Measurements from ENCODE around the gene OTOG. TPM values are rescaled to one million over a fixed set of nuclear protein-coding genes. Genes with fewer than 3 reads are reported as not detected.

OTOG gene
- total and polyA plus RNA-seq, 11 donors, result not detected

DNA sequence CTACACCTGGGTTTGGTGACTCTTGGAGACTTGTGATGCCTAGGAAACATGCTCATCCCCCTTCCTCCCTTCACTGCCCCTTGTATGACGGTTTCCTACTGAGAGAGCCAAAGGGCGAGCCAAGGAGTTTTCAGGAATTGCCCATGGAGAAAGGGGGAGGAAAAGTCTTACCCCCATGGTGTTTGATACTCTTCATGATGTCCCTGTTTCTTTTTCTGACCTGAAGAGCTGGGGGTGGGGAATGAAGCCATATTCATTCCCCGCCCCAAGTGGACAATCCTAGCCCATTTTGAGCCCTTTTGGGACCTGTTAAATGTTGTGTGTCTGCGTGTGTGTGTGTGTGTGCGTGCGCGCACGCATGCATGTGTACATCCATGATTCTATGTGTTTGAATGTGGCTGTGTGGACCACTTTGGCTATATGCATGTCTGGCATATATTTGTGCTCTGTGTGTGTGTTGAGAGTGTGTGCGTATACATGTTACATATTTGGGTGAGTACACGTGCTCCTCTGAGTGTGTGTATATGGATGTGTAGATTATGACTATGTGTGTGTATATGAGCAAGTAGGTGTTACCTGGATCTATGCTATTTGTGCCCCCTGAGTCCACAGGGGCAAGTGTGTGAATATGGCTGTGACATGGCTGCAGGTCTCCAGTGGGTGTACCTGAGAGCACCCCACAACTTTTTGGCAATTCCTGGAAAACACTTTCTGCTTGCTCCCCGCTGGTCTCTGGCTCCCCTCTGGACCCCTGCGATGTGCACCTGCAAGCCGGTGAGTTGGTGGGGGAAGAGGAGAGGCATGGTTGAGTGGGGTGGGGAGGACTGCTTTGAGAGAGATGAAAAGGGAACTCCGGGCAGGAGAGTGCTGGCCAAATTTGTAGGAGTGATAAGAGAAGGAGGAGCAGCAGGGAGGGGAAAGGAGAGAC is 24.6 kb downstream of the OTOG start:
- Histone ChIP-seq H3K27me3 (no peaks in the 10 kb centered on the region), H3K4me3 (no peak overlapping the region), H3K9me3 (no peaks in the 10 kb centered on the region), H3K4me1 (no peaks in the 10 kb centered on the region), H3K27ac (no peak overlapping the region), H3K36me3 (no peaks in the 10 kb centered on the region)
- no peak for TF ChIP-seq POLR2A (IDR thresholded peaks at IDR 0.05)
- TF ChIP-seq, protein P1, sequence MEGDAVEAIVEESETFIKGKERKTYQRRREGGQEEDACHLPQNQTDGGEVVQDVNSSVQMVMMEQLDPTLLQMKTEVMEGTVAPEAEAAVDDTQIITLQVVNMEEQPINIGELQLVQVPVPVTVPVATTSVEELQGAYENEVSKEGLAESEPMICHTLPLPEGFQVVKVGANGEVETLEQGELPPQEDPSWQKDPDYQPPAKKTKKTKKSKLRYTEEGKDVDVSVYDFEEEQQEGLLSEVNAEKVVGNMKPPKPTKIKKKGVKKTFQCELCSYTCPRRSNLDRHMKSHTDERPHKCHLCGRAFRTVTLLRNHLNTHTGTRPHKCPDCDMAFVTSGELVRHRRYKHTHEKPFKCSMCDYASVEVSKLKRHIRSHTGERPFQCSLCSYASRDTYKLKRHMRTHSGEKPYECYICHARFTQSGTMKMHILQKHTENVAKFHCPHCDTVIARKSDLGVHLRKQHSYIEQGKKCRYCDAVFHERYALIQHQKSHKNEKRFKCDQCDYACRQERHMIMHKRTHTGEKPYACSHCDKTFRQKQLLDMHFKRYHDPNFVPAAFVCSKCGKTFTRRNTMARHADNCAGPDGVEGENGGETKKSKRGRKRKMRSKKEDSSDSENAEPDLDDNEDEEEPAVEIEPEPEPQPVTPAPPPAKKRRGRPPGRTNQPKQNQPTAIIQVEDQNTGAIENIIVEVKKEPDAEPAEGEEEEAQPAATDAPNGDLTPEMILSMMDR (IDR thresholded peaks at IDR 0.05), result no peak
- intact Hi-C loops (cut with DNase I), result no loop called here
- peak in 1 of 5 donors; percentile 10 for DNase-seq
- ATAC-seq, result no peak
- 76 to 81% (median 79%) methylated on average over 14 of the region's 14 CpGs for WGBS, 4 donors

DNA sequence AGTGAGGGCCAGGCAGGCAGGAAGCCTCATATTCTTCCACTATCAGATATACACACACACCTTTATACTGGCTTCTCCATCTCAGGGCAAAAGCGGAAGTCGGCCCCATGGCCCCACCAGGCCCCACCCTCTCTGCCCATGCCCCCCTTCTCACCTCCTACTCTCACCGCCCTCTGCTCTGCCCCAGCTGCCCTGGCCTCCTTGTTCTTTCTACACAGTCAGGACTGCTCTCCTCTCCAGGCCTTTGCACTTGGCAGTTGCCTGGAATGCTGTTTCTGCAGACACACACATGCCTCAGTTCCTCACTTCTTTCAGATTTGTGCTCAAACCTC is 25.3 kb downstream of the OTOG start:
- Histone ChIP-seq H3K4me3 (no peak overlapping the region), H3K36me3 (no peaks in the 10 kb centered on the region), H3K27me3 (no peaks in the 10 kb centered on the region), H3K9me3 (no peaks in the 10 kb centered on the region), H3K27ac (no peak overlapping the region), H3K4me1 (no peaks in the 10 kb centered on the region)
- TF ChIP-seq, protein P1 (IDR thresholded peaks at IDR 0.05), result no peak
- no peak for TF ChIP-seq POLR2A (IDR thresholded peaks at IDR 0.05)
- DNase-seq (peak in 1 of 5 donors; percentile 15), ATAC-seq (no peak)
- 52 to 62% (median 54%) methylated on average over 3 of the region's 3 CpGs for WGBS, 4 donors
- intact Hi-C loops (cut with DNase I), result no loop called here

DNA sequence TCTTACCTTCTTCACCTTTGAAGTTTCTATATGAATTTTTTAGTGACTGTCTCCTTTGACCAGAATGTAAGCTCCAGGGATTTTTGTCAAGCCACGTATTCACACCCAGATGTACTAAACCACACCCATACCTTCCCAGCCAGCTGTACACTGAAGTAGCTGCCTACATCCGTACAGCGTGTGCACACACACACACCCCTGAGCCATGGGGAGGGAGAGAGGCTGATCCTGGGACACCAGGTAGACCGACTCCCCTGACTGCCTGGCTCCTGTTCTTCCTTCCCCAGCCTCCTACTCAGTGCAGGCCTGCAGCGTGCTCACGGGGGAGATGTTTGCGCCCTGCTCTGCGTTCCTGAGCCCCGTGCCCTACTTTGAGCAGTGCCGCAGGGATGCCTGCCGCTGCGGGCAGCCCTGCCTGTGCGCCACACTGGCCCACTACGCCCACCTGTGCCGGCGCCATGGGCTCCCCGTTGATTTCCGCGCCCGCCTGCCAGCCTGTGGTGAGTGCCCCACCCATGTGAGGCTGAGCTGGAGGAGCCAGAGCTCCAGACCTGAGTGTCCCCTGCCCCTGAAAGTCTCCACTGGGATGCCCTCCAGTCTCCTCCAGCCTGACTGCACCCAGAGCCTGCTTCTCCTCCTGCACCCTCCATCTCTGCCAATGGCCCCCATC is 25.9 kb downstream of the OTOG start:
- peak in 1 of 5 donors; percentile 7 for DNase-seq
- intact Hi-C loops (cut with DNase I), result no loop called here
- peak in 1 of 4 donors; percentile 4 for ATAC-seq
- WGBS, 4 donors, result 89 to 92% (median 90%) methylated on average over 11 to 20 of the region's 20 CpGs
- no peaks in the 10 kb centered on the region for H3K4me1 ChIP-seq
- H3K36me3 ChIP-seq, result no peaks in the 10 kb centered on the region
- H3K27me3 ChIP-seq, result no peaks in the 10 kb centered on the region
- H3K27ac ChIP-seq, result no peak overlapping the region
- TF ChIP-seq, protein P1 (IDR thresholded peaks at IDR 0.05), result no peak
- no peak for TF ChIP-seq POLR2A (IDR thresholded peaks at IDR 0.05)
- H3K4me3 ChIP-seq, result no peak overlapping the region
- no peaks in the 10 kb centered on the region for H3K9me3 ChIP-seq

DNA sequence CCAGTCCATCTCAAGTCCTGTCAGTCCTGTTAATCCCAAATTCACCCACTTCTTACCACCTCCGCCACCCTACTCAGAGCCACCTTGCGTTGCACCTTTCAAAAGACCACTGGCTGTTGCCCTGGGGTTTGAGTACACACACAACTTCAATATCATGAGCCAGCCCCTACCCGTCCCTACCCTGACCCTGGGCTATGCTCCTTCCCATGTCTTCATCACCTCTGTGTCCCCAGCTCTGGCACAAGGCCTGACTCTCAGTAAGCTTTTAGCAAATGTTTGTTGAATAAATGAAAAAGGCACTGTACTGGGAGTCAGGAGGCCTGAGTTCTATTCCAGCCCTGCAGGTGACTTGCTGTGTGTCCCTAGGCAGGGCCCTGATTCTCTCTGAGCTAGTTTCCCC is 26.5 kb downstream of the OTOG start:
- H3K4me3 ChIP-seq, result no peak overlapping the region
- no peaks in the 10 kb centered on the region for H3K36me3 ChIP-seq
- intact Hi-C loops (cut with DNase I), result no loop called here
- H3K27ac ChIP-seq, result no peak overlapping the region
- ATAC-seq (no peak), DNase-seq (peak in 1 of 5 donors; percentile 6)
- H3K4me1 ChIP-seq, result no peaks in the 10 kb centered on the region
- no peaks in the 10 kb centered on the region for H3K9me3 ChIP-seq
- H3K27me3 ChIP-seq, result no peaks in the 10 kb centered on the region
- TF ChIP-seq, protein P1 (IDR thresholded peaks at IDR 0.05), result no peak
- TF ChIP-seq POLR2A (IDR thresholded peaks at IDR 0.05), result no peak
- 90 to 94% (median 93%) methylated on average over 3 of the region's 3 CpGs for WGBS, 4 donors
